GM18867 (cell line): ENCODE results near the gene LSM10.

ENCODE experiments used
- ATAC-seq: cut with Tn5 transposase; IDR thresholded peaks from one replicate; pipeline ENCODE4 v1.9.1; 2021; ENCODE audit warnings: mild to moderate bottlenecking, moderate library complexity; ENCODE audit not compliant: unreplicated experiment

LSM10 gene

DNA sequence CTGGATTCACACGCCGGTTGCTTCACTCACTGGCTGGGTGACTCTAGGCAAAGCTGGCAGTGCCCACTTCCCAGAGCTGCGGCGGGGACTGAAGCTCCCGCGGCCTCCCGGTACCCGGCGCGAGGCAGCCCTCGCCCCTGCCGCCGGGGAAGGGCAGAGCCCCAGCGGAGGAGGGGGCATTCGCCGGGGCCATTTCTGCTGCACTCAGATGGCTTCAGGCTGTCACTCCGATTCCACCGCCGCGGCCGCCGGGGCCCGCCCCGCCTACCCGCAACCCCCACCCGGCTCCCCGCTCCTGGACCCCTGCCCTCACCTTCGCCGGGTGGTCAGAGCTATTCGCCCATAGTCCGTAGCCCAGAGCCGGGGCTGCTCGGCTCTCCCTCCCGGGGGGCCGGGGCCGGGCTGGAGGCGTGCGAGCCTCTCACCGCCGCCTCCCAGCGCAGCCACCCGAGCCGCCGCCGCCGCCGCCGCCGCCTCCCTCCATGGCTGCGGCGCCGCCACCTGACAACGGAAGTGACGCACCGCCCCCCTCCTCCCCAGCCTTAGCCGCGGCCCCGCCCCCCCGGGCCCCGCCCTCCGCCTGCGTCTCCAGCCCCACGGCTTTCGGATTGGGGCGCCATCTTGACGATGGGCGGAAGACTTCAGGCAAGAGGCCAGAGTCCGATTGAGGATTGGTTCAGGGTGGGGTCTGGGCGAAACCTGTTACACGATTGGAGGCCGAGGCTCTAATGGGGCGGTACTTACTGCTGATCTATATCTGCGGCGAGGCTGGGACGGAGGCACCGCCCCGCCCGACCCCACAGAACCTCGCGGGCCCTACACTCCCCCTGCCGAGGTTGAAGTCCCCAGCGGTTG, 12.1 kb downstream of the LSM10 start, which contains the start of gene STK40:
STK40 (minus strand) TSS at position 515 of the 855 bp plus-strand sequence. CDS start 24,592 bp downstream, outside the sequence.
- ATAC-seq: peak; percentile 82

DNA sequence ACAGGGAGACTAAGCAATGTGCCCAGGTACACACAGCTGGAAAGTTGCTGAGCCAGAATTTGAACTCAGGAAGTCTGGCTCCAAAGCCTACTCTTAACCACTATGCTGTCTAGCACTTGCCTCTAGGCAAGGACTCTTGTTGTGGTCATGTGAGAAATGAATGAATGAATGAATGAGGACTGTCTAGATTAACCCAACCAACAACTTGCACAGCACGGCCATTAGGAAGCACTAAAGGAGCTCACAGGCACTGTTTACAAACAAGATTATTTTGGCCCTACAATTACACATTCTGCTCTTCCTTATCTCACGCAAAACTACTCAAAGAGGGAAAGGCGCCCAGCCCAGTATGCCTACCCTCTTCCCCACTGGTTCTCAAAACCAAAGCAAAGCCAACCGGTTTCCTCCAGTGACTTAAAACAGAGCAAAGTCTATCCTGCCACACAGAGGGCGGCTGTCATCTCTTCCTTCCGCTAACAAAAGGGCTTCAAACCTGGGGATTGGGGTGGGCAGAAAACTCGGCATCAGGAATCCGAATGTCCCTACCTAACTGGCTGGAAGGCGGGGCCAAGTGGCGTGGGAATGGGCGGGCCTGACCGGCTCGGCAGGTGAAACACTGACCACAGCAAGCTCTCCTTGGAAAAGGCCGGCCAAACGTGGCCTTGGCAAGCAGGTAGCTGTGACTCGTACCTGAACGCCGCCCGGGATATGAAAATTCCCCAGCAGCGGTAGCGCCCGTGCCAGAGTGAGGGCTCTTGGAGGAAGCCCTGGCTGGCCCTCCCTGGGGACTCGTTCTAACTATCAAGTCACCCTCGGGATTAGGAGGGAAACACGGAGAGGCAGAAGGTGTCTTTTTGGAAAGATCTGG, 12.9 kb downstream of the LSM10 start:
- no peak for ATAC-seq

DNA sequence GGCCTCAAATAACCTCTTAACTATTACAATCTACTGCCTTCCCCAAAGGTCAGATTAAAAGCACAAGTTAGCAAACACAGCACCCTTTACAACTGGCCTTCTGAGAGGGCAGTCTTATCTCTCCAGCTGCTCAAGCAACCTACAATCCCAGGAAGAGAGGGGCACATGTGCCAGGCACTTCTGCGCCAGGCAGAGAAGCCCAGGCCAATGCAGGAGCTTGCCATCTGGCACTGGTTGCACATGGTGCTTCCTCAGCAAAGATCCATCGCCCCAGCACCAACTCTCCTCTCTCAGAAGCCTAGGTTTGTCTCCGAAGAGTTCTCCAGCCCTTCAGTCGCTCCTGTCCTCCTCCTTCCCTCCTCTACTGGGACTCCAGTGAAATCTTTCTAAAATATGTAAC, 14.5 kb downstream of the LSM10 start:
- no peak for ATAC-seq

DNA sequence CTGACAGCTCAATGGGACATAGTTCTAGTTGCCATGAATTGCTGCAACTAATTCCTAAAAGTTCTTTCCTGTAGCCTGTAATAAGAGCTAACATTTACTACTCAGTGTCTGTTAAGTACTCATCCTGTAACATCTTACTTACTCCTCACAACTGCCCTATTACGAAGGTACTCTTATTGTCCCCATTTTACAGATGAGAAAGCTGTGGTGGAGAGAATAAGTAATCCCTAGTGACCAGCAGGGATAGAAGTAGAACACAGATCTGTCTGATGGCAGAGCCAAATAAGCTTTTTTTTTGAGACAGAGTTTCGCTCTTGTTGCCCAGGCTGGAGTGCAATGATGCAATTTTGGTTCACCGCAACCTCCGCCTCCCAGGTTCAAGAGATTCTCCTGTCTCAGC, 15.0 kb downstream of the LSM10 start:
- ATAC-seq: no peak

DNA sequence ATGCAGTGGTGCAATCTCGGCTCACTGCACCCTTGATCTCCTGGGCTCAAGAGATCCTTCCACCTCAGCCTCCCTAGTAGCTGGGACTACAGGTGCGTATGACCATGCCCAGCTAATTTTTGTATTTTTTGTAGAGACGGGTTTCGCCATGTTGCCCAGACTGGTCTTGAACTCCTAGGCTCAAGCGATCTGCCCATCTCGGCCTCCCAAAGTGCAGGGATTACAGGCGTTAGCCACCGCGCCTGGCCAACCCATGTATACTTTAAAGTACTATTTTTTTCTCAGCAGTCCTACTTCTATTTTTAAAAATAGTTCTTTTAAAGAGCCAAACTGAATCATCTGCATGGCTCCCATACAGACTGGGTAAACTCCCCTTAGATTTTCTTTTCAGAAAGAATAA, 15.5 kb downstream of the LSM10 start:
- no peak for ATAC-seq

DNA sequence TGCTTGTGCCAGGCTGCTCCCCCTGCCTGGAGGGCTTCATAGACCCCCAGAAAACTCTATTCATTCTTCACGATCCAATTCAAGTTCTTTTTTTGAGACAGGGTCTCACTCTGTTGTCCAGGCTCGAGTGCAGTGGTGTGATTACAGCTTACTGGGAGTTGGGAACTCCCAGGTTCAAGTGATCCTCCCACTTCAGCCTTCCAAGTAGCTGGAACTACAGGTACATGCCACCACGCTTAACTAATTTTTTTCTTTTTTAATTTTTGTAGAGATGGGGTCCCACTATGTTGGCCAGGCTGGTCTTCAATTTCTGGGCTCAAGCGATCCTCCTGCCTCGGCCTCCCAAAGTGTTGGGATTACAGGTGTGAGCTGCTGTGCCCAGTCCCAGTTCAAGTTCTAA, 16.3 kb downstream of the LSM10 start:
- ATAC-seq: no peak

DNA sequence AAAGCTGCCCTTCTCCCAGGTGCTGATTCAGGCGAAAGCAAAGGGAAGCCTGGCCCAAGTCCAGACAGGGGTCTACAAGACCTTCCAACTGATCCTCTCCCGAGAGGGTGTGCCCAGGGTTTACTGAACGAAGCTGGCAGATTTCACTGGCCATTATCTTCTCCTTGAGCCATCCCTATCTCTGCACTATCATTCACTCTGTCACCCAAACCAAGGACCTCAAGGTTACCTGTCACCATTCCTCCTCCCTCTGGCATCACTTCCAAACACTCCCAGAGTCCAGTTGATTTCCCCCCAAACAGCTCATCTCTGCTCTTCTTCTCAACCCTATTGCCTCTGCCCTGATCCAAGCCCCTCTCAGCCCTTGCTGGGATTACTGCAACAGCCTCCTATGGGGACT, 16.9 kb downstream of the LSM10 start:
- no peak for ATAC-seq

DNA sequence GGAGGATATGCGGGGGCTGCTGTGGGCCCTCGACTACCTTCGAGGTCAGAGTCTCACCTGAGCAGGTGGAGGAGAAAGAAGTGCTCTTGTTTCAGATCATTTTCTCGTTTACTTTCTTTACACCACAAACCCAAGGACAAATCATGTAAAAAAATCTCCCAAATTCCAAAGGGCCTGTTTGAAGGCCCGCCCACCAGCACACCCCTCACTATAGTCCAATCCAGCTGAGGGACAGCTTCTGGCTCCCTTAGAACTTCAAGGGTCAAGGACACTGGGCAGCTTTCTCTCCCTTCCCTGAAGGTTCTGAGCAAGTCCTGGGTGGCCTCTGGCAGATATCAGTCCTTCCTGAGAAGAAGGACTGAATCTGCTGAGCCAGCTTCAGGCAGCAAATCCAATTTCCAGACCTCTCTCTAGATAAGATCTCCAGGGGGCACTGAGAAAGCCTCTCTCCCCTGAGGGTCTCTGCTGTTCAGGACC, 17.5 kb downstream of the LSM10 start:
- no peak for ATAC-seq

DNA sequence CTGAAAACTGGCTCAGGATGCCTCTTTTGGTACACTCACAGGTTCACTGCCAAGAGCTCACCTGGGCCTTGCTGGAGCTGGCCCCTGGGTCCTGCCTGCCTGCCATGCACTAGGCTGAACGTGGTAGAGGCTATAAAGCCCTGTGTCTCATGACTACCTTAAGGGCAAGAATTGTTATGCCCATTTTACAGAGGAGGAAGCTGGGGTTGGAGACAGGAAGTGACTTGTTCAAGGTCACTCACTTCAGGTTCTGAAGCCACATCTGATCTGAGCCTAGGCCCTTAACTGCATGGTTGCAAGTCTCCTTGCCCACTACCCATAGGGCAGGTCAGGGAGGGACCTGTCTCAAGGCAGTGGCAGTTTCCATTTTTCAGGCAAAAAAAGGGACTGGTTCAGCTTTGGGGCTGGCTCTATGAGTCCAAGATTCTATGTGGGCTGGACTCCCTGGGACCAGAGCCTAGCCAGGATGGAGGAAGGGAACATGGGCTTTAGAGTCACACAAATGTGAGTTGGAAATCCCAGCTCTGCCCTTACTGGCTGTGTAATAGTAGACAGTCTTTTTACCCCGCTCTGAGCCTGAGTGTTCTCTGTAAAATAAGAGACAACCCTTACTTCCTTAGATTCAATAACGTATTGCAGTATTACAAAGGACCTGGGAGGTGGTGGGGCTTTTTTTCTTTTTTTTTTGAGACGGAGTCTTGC, 19.8 kb downstream of the LSM10 start:
- ATAC-seq: no peak

DNA sequence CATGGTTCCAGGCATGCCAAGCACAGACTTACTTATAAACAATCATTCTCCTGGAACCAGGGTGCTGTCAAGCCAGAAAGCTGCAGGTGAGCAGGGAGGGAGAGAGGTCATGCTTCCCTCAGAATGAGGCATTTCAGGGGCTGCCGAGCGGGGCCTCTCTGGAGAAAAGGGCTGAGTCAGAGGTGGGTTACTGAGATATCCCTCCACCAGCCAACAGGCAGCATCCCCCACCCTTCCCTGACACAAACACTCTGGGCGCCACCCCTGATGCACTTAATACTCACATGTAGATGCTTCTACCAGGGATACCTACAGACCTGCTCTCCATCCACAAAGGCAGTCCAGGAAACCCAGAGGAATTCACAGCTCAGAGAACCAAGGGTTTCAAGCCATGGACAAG, 25.1 kb downstream of the LSM10 start:
- ATAC-seq: no peak

DNA sequence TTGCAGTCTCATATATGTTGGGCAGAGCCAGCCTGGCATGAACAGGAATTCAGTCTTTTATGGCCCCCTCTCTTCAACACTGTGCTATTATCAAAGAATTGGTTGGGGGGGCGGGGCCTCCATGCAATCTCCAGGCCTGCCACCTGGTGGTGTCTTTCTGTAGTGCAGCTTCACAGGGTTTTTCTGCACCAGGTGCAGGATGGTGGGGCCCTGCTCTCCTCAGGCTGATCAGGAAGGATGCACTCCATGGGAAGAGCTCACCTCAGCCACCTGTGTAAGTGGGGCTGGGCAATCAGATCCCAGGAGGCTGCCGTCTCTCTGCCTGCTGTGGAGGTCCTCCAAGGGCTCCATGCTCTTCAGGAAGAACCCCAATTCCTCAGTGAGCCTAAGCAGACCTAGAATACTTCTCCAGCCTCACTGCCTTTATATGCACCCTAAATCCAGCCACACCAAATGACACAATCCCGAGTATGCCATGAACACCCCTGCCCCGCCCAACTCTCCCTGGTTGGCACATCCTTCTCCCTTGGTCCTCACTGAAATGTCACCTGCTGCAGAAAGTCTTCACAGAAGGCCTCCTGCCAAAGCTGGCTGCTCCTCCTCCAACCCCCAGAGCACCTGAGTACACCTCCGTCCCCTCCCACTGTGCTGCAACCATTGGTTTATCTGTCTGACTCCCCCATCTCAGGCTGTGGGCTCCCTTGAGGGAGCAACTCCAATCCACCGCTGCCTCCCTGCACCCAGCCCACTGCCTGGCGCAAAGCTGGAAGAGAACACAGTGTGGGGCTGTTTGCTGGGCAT, 28.4 kb downstream of the LSM10 start:
- no peak for ATAC-seq

DNA sequence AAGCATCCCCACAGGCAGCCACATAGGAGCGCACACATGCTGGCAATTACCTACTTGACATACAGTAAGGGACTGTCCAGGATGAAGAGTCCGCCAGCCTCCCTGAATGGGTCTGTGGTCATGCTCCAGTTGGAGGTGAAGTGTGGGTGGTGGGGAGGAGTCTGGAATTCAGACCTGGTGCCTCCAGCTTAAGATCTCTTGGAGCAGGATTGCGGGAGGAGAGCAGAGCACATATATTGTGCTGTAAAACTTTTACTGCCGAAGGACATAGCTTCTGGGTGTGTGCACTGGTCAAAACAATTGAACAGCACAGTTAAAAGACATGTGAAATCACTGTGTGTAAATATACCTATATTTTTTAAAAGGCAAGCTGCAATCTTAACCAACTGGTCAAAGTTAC, 29.9 kb downstream of the LSM10 start:
- ATAC-seq: no peak

DNA sequence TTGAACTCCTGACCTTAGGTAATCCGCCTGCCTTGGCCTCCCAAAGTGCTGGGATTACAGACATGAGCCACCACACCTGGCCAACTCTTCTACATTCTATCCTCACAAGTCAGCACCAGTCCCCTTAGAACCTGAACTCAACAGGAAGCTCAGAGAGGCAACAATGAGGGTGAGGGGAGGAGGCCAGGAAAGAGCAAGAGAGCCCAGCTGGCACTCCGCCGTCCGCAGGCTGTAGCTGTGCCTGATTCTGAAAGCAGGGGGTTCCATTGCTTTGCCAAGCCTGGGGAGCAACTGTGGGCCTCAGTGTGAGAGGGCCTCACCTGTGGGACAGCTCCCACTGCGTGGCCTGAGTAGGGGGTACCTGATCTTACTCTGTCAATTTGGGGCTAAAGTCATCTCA, 30.6 kb downstream of the LSM10 start:
- no peak for ATAC-seq

DNA sequence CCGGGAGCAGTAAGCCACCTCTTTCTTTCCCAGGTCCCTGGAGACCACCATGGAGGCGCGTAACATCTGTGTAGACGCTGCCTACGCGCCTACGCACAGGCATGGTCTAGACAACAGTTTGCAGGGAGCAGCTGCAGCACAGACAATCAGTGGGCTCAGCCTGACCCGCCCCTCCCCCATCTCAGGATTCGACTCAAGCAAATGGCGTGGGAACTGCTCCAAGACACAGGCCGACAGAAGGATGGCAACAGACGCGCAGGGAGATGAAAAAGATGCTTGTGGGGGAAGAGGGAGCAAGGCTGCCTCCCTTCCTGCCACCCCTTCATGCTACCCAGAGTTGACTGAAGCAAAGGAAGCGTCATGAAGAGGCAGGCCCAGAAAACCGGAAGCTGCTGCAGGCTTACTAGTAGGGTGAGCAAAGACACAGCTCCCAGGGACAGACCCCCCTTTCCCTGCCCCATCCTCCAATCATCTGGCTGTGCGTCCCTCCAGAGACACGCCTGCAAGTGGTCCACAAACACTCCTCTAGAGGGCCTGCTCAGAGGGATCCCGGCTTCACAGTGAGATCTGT, 31.5 kb downstream of the LSM10 start:
- ATAC-seq: no peak

DNA sequence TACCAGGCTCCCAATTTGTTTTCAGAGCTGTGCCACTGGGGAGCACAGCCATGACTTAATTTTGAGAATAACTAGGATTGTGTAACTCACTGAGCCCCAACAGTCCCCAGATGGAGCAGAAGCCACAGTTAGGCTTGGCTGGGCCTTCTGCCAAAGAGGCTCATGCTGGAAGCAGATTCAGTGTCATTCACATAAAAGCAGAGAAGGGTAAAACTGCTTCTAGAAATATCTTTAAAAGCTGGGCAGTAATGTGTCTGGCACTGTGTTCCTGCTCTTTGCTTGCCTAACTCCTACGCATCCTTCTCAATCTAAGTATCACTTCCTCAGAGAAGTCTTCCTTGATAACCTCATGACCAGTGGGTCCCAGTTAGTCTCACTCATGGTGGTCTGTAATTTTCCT, 32.3 kb downstream of the LSM10 start:
- ATAC-seq: no peak

DNA sequence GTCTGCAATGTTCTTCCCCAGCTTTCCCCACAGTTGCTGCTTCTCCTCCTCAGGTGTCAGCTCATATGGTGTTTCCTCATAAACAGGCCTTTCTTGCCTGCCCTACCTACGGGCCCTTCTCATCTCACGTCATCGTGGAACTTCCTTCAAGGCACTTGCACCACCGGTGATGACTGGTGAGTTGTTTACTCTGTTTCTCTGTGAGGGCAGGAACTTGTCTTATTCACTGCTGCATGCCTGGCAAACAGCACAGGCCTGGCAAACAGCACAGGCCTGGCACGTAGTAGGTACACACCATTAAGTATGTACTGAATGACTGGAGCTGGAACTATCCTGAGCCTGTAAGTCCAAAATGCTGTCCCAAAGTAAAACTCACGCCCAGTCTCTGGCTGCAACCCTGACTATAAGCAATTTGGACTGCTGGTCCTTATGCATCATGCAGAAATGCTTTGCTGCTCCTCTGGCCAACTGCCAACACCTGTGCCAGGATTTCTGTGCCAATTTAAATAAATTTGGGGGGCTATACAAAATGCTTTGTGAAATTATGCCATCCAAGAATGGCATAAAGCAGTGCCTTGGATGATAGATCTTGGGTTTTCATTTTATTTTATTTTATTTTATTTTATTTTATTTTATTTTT, 37.7 kb downstream of the LSM10 start:
- ATAC-seq: no peak

DNA sequence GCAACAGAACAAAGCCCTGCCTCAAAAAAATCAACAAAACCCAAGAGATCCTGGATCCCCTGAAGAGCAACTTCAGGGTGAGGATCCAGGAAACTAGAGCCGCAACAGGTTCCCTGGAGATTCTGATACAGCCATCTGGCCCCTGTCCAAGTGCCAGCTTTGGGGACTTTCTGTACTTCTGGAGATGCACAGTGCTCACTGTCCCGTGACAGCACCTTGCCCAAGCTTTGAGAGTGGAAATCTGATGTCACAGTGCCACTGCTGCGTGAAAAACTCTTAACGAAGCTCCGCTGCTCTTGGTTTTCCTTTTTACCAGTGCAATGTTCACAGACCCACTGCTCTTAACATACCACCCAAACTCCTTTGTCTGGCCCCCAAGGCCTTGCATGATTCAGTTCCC, 38.3 kb downstream of the LSM10 start:
- no peak for ATAC-seq

DNA sequence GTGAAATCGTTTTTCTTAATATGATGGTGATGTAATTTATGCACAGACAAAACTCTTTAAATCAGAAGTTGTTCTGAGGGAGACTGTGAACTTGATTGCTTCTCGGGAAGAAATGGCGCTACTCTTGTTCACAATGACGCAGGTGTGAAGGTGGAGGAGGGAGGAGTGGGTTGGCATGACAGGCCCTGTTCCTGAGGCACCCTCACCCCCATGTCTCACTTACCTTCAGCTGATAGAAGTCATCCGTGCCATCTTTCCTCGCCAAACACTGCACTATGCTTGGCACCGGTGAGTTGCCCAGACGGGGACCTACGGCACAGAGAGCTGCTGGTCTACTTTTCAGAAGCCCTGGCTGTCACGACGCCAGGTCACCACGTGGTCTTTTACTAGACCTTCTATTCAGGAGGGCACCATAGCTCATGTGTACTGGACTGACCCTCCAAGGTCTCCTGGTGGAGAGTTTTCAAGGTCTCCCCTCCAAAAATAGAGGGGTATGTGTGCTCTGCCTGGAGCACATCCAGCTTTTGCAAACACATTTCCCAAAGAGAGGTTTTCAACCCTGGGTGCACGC, 39.1 kb downstream of the LSM10 start:
- no peak for ATAC-seq

DNA sequence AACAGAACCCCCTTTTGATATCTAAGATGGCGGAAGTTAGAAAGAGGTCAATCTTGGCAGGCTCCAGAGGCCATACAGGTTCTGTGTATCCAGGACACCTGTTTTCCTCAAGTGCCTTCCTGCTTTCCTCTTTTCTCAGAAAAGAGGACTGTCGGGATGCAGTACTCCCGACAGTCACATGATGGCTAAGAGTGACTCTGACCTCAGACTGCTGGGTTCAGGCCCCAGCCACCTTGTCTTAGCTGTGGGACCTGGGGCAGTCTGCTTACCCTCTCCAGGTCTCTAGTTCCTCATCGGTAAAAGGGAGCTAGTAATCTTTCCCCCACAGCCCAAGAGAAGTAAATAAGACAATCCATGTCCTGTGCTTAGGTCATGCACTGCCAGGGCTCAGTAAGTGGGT, 41.9 kb downstream of the LSM10 start:
- no peak for ATAC-seq
